GM12878 (cell line): ENCODE results near the gene CNN1. TPM values are rescaled to one million over a fixed set of nuclear protein-coding genes. Genes with fewer than 3 reads are reported as not detected.

Source experiments
- FOS ChIP-seq: IDR thresholded peaks from 3 replicates; pipeline ENCODE4 v1.6.1; 2011; ENCODE audit warnings: borderline replicate concordance; ENCODE audit not compliant: insufficient read length; ENCODE audit errors: extremely low read depth
- MEF2B ChIP-seq: fragments of 450-650 bp; IDR thresholded peaks from 2 replicates; pipeline ENCODE4 v1.6.1; 2018; ENCODE audit warnings: mild to moderate bottlenecking, moderate library complexity; ENCODE audit not compliant: partially characterized antibody, poor library complexity, severe bottlenecking
- MTA3 ChIP-seq: IDR thresholded peaks from 2 replicates; pipeline ENCODE4 v1.6.1; 2012; ENCODE audit warnings: low read length, inconsistent platforms, borderline replicate concordance
- MYC ChIP-seq: IDR thresholded peaks from 2 replicates; pipeline ENCODE4 v1.6.1; 2011; ENCODE audit warnings: mild to moderate bottlenecking, low read length, moderate library complexity, inconsistent platforms; ENCODE audit not compliant: insufficient read depth, insufficient replicate concordance, insufficient read length, severe bottlenecking
- NR2F1 ChIP-seq: fragments of 450-650 bp; conservative IDR thresholded peaks from 2 replicates; pipeline ENCODE4 v1.6.1; 2017; ENCODE audit warnings: mild to moderate bottlenecking
- SMC3 ChIP-seq: IDR thresholded peaks from 2 replicates; pipeline ENCODE4 v1.6.1; 2011; ENCODE audit warnings: low read length, improper control_type of control experiment, borderline replicate concordance
- SPI1 ChIP-seq: IDR thresholded peaks from 2 replicates; pipeline ENCODE4 v1.6.1; 2011; ENCODE audit warnings: low read depth, mild to moderate bottlenecking, low read length, moderate library complexity, borderline replicate concordance; ENCODE audit not compliant: insufficient read depth
- TARDBP ChIP-seq: IDR thresholded peaks from 2 replicates; pipeline ENCODE4 v1.6.1; 2016; ENCODE audit warnings: borderline replicate concordance
- ZNF274 ChIP-seq: IDR thresholded peaks from one replicate; pipeline ENCODE4 v1.8.0; 2011; ENCODE audit not compliant: insufficient read length, insufficient read depth
- polyA plus RNA-seq, 11 experiments: library from polyadenylated mRNA; depleted of rRNA in 4 of 11; unstranded in 6 of 11; stranded (reverse) in 5 of 11; fragments of >200 nt; fragmentation: Nextera tagmentation in 4 of 11; fragmentation: Illumina TruSeq in 1 of 11; extraction: Ambion mirVana in 4 of 11; extraction: Trizol in 1 of 11; gene quantifications; 1 replicate in 1 of 11; 2 replicates in 10 of 11; pipeline versions ENCODE4 v1.2.1 to v1.2.3, GENCODE V29; 2011 to 2016; ENCODE audit warnings: inconsistent platforms in 2 of 11, missing spikeins in 2 of 11, low read depth in 1 of 11
- total RNA-seq, 4 experiments: library from RNA; depleted of rRNA in 3 of 4; stranded (reverse); fragments of >200 nt in 3 of 4; fragmentation: Illumina TruSeq in 1 of 4; extraction: Trizol in 1 of 4; gene quantifications; 2 replicates each; pipeline versions ENCODE4 v1.2.1 to v1.2.3, GENCODE V29; 2013 to 2021
- TF ChIP-seq, protein P1 (sequence below): IDR thresholded peaks from 2 replicates; pipeline ENCODE4 v1.6.1; 2011; ENCODE audit warnings: low read depth, mild to moderate bottlenecking, low read length, moderate library complexity, borderline replicate concordance; ENCODE audit errors: extremely low read depth
- TF ChIP-seq, protein P2 (sequence below): fragments of 450-650 bp; IDR thresholded peaks from 2 replicates; pipeline ENCODE4 v1.6.1; 2017; ENCODE audit warnings: low read depth, mild to moderate bottlenecking, moderate library complexity
- TF ChIP-seq, protein P3 (sequence below): fragments of 450-650 bp; IDR thresholded peaks from 2 replicates; pipeline ENCODE4 v1.6.1; 2016; ENCODE audit warnings: mild to moderate bottlenecking, moderate library complexity, borderline replicate concordance

The CNN1 gene
- total and polyA plus RNA-seq, 10 of the 15 experiments (the other 5 are each of a cell fraction or from before 2014, with no cell fraction given): 0.03 to 0.58 (median 0.22) TPM; not detected in 1

DNA sequence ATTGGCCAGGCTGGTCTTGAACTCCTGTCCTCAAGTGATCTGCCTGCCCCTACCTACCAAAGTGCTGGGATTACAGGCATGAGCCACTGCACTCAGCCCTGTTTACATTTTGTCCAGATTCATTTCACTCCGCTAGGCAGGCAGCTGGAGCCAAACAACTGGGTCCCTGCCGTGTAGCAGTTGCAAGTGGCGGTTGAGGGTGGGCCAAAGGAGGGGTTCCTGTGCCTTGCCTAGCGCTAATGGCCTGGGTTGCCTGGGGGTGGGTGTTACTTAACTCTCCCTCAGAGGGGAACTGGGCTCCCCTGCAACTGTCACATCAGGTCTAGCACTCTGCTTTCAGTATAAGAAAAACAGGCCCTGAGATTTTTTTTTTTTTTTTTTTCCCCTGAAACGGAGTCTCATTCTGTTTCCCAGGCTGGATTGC, 31.4 kb downstream of the CNN1 start (continued):
- TF ChIP-seq, protein P1, sequence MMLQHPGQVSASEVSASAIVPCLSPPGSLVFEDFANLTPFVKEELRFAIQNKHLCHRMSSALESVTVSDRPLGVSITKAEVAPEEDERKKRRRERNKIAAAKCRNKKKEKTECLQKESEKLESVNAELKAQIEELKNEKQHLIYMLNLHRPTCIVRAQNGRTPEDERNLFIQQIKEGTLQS: no peak
- TF ChIP-seq MYC: no peak
- no peak for TF ChIP-seq ZNF274
- peak; percentile 46 for TF ChIP-seq MEF2B
- peak; percentile 56; the same call in 1 of the 2 replicates for TF ChIP-seq NR2F1
- no peak for TF ChIP-seq SMC3
- no peak for TF ChIP-seq MTA3
- no peak for TF ChIP-seq FOS
- TF ChIP-seq, protein P2, sequence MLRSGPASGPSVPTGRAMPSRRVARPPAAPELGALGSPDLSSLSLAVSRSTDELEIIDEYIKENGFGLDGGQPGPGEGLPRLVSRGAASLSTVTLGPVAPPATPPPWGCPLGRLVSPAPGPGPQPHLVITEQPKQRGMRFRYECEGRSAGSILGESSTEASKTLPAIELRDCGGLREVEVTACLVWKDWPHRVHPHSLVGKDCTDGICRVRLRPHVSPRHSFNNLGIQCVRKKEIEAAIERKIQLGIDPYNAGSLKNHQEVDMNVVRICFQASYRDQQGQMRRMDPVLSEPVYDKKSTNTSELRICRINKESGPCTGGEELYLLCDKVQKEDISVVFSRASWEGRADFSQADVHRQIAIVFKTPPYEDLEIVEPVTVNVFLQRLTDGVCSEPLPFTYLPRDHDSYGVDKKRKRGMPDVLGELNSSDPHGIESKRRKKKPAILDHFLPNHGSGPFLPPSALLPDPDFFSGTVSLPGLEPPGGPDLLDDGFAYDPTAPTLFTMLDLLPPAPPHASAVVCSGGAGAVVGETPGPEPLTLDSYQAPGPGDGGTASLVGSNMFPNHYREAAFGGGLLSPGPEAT: peak; percentile 59; the same call in 1 of the 2 replicates
- TF ChIP-seq, protein P3, sequence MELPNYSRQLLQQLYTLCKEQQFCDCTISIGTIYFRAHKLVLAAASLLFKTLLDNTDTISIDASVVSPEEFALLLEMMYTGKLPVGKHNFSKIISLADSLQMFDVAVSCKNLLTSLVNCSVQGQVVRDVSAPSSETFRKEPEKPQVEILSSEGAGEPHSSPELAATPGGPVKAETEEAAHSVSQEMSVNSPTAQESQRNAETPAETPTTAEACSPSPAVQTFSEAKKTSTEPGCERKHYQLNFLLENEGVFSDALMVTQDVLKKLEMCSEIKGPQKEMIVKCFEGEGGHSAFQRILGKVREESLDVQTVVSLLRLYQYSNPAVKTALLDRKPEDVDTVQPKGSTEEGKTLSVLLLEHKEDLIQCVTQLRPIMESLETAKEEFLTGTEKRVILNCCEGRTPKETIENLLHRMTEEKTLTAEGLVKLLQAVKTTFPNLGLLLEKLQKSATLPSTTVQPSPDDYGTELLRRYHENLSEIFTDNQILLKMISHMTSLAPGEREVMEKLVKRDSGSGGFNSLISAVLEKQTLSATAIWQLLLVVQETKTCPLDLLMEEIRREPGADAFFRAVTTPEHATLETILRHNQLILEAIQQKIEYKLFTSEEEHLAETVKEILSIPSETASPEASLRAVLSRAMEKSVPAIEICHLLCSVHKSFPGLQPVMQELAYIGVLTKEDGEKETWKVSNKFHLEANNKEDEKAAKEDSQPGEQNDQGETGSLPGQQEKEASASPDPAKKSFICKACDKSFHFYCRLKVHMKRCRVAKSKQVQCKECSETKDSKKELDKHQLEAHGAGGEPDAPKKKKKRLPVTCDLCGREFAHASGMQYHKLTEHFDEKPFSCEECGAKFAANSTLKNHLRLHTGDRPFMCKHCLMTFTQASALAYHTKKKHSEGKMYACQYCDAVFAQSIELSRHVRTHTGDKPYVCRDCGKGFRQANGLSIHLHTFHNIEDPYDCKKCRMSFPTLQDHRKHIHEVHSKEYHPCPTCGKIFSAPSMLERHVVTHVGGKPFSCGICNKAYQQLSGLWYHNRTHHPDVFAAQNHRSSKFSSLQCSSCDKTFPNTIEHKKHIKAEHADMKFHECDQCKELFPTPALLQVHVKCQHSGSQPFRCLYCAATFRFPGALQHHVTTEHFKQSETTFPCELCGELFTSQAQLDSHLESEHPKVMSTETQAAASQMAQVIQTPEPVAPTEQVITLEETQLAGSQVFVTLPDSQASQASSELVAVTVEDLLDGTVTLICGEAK: no peak
- peak; percentile 66; the same call in 1 of the 2 replicates for TF ChIP-seq SPI1
- no peak for TF ChIP-seq TARDBP
